Measurements from ENCODE around the gene COL23A1.

The COL23A1 gene

DNA sequence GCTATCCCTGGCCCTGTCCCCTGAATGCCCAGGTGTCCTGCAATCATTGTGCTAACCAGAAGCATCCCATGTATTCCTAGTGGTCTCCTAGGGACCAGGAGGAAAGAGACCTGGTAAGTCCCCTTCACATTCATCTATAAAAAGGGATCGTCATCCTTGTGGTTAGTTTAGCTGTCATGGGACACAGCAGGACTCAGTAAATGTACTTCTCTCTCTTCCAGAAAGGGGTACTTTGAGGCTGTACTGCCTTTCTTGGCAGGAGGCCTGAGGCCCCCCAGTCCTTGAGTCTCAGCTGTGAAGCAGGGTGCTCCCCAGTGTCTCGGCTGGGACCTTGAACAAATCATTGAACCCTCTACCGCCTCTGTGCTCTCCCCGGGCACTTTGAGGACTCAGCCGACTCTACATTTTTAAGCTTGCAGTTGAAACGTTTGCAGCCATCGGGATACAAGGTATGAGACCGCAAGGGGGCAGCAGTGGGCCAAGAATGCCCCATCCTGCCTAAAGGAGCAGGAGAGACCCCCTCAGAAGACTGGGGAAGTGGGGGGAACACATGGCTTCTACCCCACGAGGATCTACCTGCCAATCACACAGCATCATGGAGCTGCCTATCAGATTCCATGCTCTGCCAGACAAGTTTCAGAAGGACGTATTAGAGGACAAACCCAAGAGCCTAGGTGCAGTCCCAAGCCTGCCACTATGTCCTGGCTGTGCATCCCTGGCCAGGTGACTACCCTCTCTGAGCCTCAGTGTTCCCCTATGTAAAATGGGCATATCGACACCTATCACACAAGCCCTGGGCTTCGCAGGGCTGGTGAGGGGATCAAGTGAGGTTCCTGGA lies 355.2 kb downstream of the COL23A1 start:
- TF ChIP-seq, protein P1, sequence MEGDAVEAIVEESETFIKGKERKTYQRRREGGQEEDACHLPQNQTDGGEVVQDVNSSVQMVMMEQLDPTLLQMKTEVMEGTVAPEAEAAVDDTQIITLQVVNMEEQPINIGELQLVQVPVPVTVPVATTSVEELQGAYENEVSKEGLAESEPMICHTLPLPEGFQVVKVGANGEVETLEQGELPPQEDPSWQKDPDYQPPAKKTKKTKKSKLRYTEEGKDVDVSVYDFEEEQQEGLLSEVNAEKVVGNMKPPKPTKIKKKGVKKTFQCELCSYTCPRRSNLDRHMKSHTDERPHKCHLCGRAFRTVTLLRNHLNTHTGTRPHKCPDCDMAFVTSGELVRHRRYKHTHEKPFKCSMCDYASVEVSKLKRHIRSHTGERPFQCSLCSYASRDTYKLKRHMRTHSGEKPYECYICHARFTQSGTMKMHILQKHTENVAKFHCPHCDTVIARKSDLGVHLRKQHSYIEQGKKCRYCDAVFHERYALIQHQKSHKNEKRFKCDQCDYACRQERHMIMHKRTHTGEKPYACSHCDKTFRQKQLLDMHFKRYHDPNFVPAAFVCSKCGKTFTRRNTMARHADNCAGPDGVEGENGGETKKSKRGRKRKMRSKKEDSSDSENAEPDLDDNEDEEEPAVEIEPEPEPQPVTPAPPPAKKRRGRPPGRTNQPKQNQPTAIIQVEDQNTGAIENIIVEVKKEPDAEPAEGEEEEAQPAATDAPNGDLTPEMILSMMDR (IDR thresholded peaks at IDR 0.05; ENCODE audit: insufficient read depth, low read depth, low read length, missing control alignments), result peak; percentile 71
- DNase-seq (ENCODE audit: low read depth), result peak; percentile 59
- H3K4me3 ChIP-seq (ENCODE audit: low read length), result no peak overlapping the region

DNA sequence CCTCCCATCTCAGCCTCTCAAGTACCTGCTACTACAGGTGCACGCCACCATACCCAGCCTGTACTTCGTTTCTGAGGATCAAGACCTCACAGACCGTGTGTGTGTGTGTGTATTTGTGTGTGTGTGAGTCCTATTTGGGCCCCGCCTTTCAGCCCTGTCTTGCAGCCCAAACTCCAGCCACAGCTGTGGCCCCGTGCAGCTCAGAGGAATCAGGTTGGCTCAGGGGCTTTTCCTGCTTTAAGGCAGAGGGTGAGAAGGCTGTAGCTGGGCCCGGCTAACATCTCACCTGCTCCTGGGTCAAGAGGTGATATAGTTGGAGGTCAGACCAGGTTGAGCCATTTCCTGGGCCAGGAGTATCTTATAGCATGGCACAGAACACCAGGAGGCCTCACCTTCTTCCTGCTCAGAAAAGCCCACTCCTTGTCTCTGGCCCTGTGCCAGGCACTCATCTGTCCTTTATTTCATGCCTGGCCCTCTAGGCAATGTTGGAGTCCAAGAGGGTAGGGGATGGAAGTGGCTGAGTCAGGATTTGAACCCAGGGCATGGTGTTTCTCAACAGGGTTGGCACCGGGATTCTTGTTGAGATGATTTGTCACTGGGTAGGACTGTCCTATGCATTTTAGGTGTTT lies 356.0 kb downstream of the COL23A1 start:
- H3K4me3 ChIP-seq (ENCODE audit: low read length), result no peak overlapping the region
- DNase-seq (ENCODE audit: low read depth), result no peak
- TF ChIP-seq, protein P1 (IDR thresholded peaks at IDR 0.05; ENCODE audit: insufficient read depth, low read depth, low read length, missing control alignments), result no peak

DNA sequence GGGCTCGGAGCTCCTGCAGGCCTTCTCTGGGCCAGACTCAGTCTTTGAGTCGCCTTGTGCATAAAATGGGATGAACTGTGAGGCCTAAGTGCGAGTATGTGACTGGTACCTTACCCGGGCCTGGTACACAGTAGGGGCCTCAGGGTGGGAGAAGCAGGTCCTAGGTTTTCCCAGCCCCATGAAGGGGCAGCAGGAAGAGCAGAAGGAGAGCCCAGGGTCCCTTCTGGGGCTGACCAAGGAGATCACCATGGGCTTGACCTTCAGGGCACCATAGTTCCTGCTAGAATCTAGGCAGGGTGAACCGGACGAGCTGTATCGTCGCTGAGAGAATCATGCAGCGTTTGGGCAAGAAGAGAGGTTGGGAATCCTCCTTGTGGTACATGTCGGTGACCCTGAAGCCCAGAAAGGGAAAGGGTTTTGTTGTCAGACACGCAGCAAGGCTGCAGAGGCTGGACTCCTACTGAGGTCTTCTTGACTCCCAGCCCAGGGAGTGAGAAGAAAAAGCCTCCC lies 357.2 kb downstream of the COL23A1 start:
- DNase-seq (ENCODE audit: low read depth), result no peak
- H3K4me3 ChIP-seq (ENCODE audit: low read length), result peak overlapping the region; percentile 9
- TF ChIP-seq, protein P1 (IDR thresholded peaks at IDR 0.05; ENCODE audit: insufficient read depth, low read depth, low read length, missing control alignments), result no peak

DNA sequence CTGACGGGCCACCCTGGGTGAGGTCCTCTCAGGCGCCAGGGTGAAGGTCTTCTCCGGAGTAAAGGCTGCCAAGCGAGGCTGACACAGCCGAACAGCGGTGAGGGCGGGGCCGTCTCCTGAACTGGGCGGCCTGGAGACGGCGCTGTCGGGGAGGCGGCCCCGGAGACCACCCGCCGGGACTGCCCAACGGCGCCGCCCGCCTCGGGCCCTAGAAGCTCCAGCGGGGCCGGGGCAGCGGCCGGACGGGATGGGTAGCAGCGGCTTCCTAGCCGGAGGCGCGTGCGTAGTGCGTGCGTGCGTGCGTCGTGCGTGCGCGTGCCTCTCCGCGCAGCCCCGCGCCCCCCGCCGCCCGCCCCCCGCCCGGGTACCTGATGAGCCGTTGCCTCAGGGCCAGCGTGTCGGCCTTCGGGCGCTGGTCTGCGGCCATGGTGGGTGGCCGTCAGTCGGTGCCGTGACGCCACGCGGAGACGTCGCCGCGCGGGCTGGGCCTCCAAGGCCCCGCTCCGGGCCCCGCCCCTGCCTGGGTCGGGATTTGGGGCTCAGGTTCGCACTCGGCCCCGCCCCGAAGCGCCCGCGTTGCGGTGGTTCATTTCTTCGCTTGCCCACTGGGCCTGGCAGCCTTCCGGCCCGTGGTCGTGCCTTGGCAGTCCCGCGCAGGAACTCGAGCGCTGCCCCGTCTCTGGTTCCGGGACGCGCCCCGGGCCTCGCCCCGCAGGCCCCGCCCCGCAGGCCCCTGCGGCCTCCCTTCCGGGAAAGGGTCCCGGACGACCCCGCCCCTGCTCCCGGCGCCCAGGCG lies 357.9 kb downstream of the COL23A1 start, which contains the start of gene PHYKPL:
PHYKPL (minus strand) TSS at position 679 of the 796 bp plus-strand sequence; CDS start at position 427, 252 bp downstream.
- H3K4me3 ChIP-seq (ENCODE audit: low read length), result peak within 1 kb of the TSS; percentile 72

DNA sequence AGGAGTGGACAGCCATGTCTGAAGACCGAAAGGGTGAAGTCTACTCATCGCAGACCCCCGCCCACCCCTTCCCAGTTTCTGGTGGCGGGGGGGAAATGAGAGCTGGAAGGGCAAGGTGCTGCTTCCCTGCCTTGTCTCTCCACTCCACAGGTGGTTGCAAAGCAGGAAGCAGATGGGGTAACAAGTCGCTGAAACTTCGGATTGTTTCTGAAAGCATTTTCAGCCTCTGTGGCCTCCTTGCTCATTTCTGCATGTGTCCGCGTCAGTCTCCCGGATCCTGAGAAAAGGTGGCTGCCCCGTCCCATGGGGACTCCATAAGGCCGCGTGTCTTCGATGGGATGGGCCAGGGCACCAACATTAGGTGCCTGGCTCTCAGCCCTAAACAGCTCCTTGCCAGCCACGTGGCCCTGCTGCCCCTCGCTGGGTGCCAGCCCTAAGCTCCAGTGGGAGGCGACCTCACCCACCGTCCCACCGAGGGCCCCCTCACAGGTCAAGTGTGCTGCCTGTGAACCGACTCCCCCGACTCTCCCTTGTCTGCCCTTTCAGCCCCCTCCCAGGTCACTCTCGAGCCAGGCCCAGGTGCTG lies 358.6 kb downstream of the COL23A1 start:
- H3K4me3 ChIP-seq (ENCODE audit: low read length), result peak overlapping the region; percentile 72
- no peak for DNase-seq (ENCODE audit: low read depth)
- TF ChIP-seq, protein P1 (IDR thresholded peaks at IDR 0.05; ENCODE audit: insufficient read depth, low read depth, low read length, missing control alignments), result no peak

More for the DNA sequence above, 357.9 kb downstream of the COL23A1 start, which contains the start of gene PHYKPL:
- TF ChIP-seq, protein P1 (IDR thresholded peaks at IDR 0.05; ENCODE audit: insufficient read depth, low read depth, low read length, missing control alignments), result peak; percentile 11
- DNase-seq (ENCODE audit: low read depth), result peak; percentile 55

DNA sequence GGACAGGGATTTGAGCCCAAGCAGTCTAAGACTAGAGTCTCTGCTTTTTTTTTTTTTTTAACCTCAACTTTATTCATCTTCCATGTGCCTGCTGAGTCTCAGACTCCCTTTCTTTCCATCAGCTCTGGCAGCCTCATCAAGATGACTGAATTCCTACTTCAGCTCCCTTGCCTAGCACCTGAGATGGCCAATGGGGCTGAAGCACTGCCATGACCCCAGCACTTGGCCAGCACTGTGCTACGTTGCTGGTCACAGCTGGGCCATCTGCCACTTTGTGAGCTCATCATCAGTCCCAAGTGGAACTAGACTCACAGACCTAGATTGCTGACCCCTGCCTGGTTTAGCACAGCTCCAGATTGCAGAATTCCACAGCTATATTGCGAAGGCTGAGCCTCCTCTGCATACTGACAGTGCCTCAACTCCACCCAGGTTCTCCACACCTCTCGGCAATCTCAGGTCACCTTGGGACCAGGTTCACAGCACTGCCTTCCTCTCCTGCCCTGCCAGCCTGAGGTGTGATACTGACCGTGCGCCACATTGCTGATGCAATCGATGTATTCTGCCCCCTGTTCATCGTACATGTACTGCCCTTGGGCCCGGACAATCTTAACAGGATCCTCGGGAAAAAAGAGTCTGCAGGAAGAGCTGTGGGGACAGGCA lies 359.2 kb downstream of the COL23A1 start:
- TF ChIP-seq, protein P1 (IDR thresholded peaks at IDR 0.05; ENCODE audit: insufficient read depth, low read depth, low read length, missing control alignments), result no peak
- peak overlapping the region; percentile 72 for H3K4me3 ChIP-seq (ENCODE audit: low read length)
- DNase-seq (ENCODE audit: low read depth), result no peak

All from epithelial cell of esophagus (primary cell).